PC-3 (cell line): ENCODE data around the gene SLAIN1.

ENCODE experiments used
- EZH2 ChIP-seq: fragments of 300-600 bp; sonication (generic); IDR thresholded peaks from one replicate; pipeline ENCODE4 v1.6.1; 2017; ENCODE audit warnings: antibody characterized with exemption, mild to moderate bottlenecking, low read length; ENCODE audit not compliant: unreplicated experiment
- EZH2phosphoT487 ChIP-seq: fragments of 300-600 bp; sonication (generic); IDR thresholded peaks from 2 replicates; pipeline ENCODE4 v1.6.1; 2018; ENCODE audit warnings: mild to moderate bottlenecking, antibody characterized with exemption, low read length, borderline replicate concordance
- TF ChIP-seq, protein P1 (sequence below): fragments of 300-600 bp; sonication (generic); conservative IDR thresholded peaks from 2 replicates; pipeline ENCODE4 v1.5.1; 2017; ENCODE audit warnings: antibody characterized with exemption, low read depth, mild to moderate bottlenecking, low read length

DNA sequence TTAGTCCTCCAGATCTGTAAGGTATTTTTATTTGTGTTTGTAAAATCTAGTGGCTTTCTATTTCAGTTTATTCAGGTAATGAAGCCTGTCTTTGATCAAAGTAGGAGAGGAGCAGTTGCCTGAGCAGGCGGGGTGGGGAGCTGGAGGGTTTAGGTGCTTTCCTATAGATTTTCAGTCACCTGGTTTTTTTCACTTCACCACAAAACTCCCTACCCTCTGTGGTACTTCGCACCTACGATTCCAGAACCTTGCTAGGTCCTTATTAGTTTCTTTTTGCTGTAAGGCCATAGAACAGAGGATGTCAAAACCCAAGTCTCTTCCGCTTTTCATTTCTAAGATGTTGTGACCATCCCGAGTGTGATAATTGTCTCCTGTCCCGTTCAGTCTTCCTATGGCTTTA lies 26.6 kb downstream of the SLAIN1 start:
- TF ChIP-seq, protein P1, sequence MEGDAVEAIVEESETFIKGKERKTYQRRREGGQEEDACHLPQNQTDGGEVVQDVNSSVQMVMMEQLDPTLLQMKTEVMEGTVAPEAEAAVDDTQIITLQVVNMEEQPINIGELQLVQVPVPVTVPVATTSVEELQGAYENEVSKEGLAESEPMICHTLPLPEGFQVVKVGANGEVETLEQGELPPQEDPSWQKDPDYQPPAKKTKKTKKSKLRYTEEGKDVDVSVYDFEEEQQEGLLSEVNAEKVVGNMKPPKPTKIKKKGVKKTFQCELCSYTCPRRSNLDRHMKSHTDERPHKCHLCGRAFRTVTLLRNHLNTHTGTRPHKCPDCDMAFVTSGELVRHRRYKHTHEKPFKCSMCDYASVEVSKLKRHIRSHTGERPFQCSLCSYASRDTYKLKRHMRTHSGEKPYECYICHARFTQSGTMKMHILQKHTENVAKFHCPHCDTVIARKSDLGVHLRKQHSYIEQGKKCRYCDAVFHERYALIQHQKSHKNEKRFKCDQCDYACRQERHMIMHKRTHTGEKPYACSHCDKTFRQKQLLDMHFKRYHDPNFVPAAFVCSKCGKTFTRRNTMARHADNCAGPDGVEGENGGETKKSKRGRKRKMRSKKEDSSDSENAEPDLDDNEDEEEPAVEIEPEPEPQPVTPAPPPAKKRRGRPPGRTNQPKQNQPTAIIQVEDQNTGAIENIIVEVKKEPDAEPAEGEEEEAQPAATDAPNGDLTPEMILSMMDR, result no peak
- TF ChIP-seq EZH2 (no peak), EZH2phosphoT487 (no peak)
